IPS-18c (cell line): ENCODE data around the gene MAPKAP1.
"Not testable (repeated sequence)": the region's sequence is repeated elsewhere in the genome, so short reads cannot be mapped to it uniquely, and the experiment has no call there.

Source experiments
- H3K4me3 ChIP-seq: 2 replicates; pipeline ENCODE4 v1.7.0; 2013; ENCODE audit warnings: low read depth, mild to moderate bottlenecking, low read length, moderate library complexity; ENCODE audit not compliant: insufficient read depth
- H3K9me3 ChIP-seq: one replicate; pipeline ENCODE4 v1.6.1; 2013; ENCODE audit warnings: mild to moderate bottlenecking, low read length, moderate library complexity; ENCODE audit not compliant: control insufficient read depth, insufficient read depth

MAPKAP1 gene

GRCh38 chr9:125570246-125570645, 136.8 kb downstream of the MAPKAP1 start:
- Histone ChIP-seq H3K4me3 (no peak overlapping the region), H3K9me3 (peaks cover 5% of the 10 kb centered on the region)

- Histone ChIP-seq H3K9me3 (peaks cover 5% of the 10 kb centered on the region), H3K4me3 (no peak overlapping the region)
Observed at GRCh38 chr9:125568621-125569020, 138.4 kb downstream of the MAPKAP1 start.

GRCh38 chr9:125566051-125566450, 141.0 kb downstream of the MAPKAP1 start:
- not testable (repeated sequence) for H3K9me3 ChIP-seq, H3K4me3 ChIP-seq

- H3K9me3 ChIP-seq: peaks cover 2% of the 10 kb centered on the region
- H3K4me3 ChIP-seq: no peak overlapping the region
Observed at GRCh38 chr9:125565126-125565525, 141.9 kb downstream of the MAPKAP1 start.

GRCh38 chr9:125564631-125565030, 142.4 kb downstream of the MAPKAP1 start:
- Histone ChIP-seq H3K9me3 (peaks cover 2% of the 10 kb centered on the region), H3K4me3 (no peak overlapping the region)

- no peak overlapping the region for H3K4me3 ChIP-seq
- no peaks in the 10 kb centered on the region for H3K9me3 ChIP-seq
Observed at GRCh38 chr9:125561509-125562148, 145.4 kb downstream of the MAPKAP1 start.

- H3K4me3 ChIP-seq: no peak overlapping the region
- H3K9me3 ChIP-seq: no peaks in the 10 kb centered on the region
Observed at GRCh38 chr9:125559894-125560293, 147.1 kb downstream of the MAPKAP1 start.

GRCh38 chr9:125559194-125559593, 147.8 kb downstream of the MAPKAP1 start:
- Histone ChIP-seq H3K4me3 (no peak overlapping the region), H3K9me3 (no peaks in the 10 kb centered on the region)

- no peaks in the 10 kb centered on the region for H3K9me3 ChIP-seq
- H3K4me3 ChIP-seq: no peak overlapping the region
Observed at GRCh38 chr9:125558453-125559092, 148.4 kb downstream of the MAPKAP1 start.

- no peaks in the 10 kb centered on the region for H3K9me3 ChIP-seq
- no peak overlapping the region for H3K4me3 ChIP-seq
Observed at GRCh38 chr9:125556046-125556721, 150.8 kb downstream of the MAPKAP1 start.

GRCh38 chr9:125554726-125555125, 152.3 kb downstream of the MAPKAP1 start:
- Histone ChIP-seq H3K9me3 (no peaks in the 10 kb centered on the region), H3K4me3 (no peak overlapping the region)

GRCh38 chr9:125551781-125552180, 155.2 kb downstream of the MAPKAP1 start:
- no peak overlapping the region for H3K4me3 ChIP-seq
- H3K9me3 ChIP-seq: no peaks in the 10 kb centered on the region

- Histone ChIP-seq H3K9me3 (no peaks in the 10 kb centered on the region), H3K4me3 (no peak overlapping the region)
Observed at GRCh38 chr9:125549891-125550885, 156.8 kb downstream of the MAPKAP1 start.

GRCh38 chr9:125549465-125549871, 157.5 kb downstream of the MAPKAP1 start:
- H3K9me3 ChIP-seq: no peaks in the 10 kb centered on the region
- no peak overlapping the region for H3K4me3 ChIP-seq

GRCh38 chr9:125549039-125549438, 158.0 kb downstream of the MAPKAP1 start:
- H3K4me3 ChIP-seq: no peak overlapping the region
- H3K9me3 ChIP-seq: no peaks in the 10 kb centered on the region

- Histone ChIP-seq H3K9me3 (no peaks in the 10 kb centered on the region), H3K4me3 (no peak overlapping the region)
Observed at GRCh38 chr9:125548141-125548540, 158.9 kb downstream of the MAPKAP1 start.

GRCh38 chr9:125547368-125547767, 159.6 kb downstream of the MAPKAP1 start:
- Histone ChIP-seq H3K4me3 (no peak overlapping the region), H3K9me3 (no peaks in the 10 kb centered on the region)
